BJ (cell line): ENCODE results near the gene BCL2L1. TPM values are rescaled to one million over a fixed set of nuclear protein-coding genes. Genes with fewer than 3 reads are reported as not detected.

Experiments
- CTCF ChIA-PET: fragments of 350-600 bp; formaldehyde crosslinking; extraction: SDS; loops from one replicate; lab custom pipeline; 2021; ENCODE audit warnings: antibody characterized with exemption, inconsistent platforms; lab: Yijun Ruan, JAX
- POLR2A ChIA-PET: fragments of 300-600 bp; sonication (Branson Sonifier 250); formaldehyde crosslinking; extraction: SDS; loops from one replicate; lab custom pipeline; 2021; ENCODE audit warnings: antibody characterized with exemption; lab: Charles Lee
- DNase-seq: peaks from one replicate; pipeline ENCODE4 v3.0.0-alpha.2; 2011; ENCODE audit warnings: low read depth
- H3K27me3 ChIP-seq: 2 replicates; pipeline ENCODE4 v1.6.0; 2011; ENCODE audit warnings: low read length; ENCODE audit not compliant: control insufficient read depth, insufficient read depth
- H3K36me3 ChIP-seq: 2 replicates; pipeline ENCODE4 v1.5.1; 2011; ENCODE audit warnings: low read length; ENCODE audit not compliant: control insufficient read depth, insufficient read depth
- H3K4me3 ChIP-seq: 2 replicates; pipeline ENCODE4 v1.5.1; 2011; ENCODE audit warnings: low read depth, mild to moderate bottlenecking, control low read depth, low read length
- polyA plus RNA-seq: library from polyadenylated mRNA; depleted of rRNA; stranded (reverse); fragments of >200 nt; gene quantifications from 2 replicates; pipeline ENCODE4 v1.2.3, GENCODE V29; 2011
- TF ChIP-seq, protein P1 (sequence below): IDR thresholded peaks from 2 replicates; pipeline ENCODE4 v1.5.1; 2011; ENCODE audit warnings: low read depth, mild to moderate bottlenecking, control low read depth, inconsistent platforms, low read length, moderate library complexity; ENCODE audit not compliant: insufficient read depth

Gene BCL2L1
- polyA plus RNA-seq, 1 experiment = 90.7 TPM

DNA sequence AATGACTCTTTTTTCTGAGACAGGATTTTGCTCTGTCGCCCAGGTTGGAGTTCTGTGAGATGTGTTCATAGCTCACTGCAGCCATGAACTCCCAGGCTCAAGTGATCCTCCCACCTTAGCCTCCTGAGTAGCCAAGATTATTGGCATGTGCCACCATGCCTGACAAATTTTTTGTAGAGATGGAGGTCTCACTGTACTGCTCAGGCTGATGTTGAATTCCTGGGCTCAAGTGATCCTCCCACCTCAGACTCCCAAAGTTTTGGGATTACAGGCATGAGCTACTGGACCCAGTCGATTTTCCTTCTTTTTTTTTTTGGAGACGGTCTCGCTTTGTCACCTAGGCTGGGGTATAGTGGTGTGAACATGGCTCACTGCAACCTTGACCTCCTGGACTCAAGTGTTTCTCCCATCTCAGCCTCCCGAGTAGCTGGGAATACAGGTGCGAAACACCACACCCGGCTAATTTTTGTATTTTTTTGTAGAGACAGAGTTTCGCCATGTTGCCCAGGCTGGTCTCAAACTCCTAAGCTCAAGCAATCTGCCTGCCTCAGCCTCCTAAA is 24.3 kb downstream of the BCL2L1 start:
- TF ChIP-seq, protein P1, sequence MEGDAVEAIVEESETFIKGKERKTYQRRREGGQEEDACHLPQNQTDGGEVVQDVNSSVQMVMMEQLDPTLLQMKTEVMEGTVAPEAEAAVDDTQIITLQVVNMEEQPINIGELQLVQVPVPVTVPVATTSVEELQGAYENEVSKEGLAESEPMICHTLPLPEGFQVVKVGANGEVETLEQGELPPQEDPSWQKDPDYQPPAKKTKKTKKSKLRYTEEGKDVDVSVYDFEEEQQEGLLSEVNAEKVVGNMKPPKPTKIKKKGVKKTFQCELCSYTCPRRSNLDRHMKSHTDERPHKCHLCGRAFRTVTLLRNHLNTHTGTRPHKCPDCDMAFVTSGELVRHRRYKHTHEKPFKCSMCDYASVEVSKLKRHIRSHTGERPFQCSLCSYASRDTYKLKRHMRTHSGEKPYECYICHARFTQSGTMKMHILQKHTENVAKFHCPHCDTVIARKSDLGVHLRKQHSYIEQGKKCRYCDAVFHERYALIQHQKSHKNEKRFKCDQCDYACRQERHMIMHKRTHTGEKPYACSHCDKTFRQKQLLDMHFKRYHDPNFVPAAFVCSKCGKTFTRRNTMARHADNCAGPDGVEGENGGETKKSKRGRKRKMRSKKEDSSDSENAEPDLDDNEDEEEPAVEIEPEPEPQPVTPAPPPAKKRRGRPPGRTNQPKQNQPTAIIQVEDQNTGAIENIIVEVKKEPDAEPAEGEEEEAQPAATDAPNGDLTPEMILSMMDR = no peak
- H3K27me3 ChIP-seq = no peaks in the 10 kb centered on the region
- ChIA-PET POLR2A (interaction anchor here (0.6 to 1.2 kb wide), 2 partner anchors 15 to 722 kb away, joined by 3 to 13 read pairs; no protein-coding TSS in a partner anchor), CTCF (interaction anchor here (1.6 to 1.7 kb wide), 2 partner anchors 12 to 25 kb away, joined by 5 to 6 read pairs; no protein-coding TSS in a partner anchor)
- no peak for DNase-seq
- H3K4me3 ChIP-seq = no peak overlapping the region
- H3K36me3 ChIP-seq = no peaks in the 10 kb centered on the region

DNA sequence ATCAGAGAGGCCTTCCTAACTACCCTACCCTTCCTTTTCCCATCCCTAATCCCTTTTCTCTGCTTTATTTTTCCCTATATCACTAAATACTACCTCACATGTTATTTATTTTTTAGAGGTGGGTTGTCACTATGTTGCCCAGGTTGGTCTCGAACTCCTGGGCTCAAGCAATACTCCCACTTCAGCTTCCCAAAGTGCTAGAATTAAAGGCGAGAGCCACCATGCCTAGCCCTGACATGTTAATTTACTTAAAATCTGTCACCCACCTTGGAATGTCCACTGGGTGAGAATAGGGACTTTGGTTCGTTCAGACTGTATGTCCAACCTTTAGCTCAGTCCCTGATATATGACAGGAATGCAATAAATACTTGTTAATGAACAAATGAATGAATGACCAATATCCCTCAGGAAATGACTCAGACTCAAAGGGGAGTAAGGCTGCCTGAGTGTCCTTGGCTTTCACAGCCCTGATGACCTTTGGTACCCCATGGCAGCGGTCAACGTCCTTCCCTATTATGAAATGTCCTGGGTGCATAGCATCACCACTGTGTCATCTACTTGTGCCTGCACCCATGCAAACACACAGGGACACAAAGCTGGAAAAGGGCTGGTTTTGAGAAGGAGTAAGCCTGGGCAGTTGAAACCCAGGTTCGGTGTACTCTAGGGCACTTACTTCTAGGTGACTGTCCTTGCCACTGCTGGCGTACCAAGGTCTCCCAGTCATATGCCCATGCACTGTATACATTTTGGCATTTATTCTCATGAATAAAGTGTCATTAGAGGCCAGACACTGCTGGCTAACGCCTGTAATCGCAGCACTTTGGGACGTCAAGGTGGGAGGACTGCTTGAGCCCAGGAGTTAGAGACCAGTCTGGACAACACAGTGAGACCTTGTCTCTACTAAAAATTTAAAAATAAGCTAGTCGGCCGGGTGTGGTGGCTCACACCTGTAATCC is 26.5 kb downstream of the BCL2L1 start:
- ChIA-PET CTCF (interaction anchor here (0.6 to 1.3 kb wide), 9 partner anchors 13 to 35 kb away, joined by 3 read pairs; no protein-coding TSS in a partner anchor), POLR2A (no interaction called here)
- Histone ChIP-seq H3K27me3 (no peaks in the 10 kb centered on the region), H3K4me3 (no peak overlapping the region), H3K36me3 (no peaks in the 10 kb centered on the region)
- TF ChIP-seq, protein P1 = no peak
- DNase-seq = peak; percentile 70

DNA sequence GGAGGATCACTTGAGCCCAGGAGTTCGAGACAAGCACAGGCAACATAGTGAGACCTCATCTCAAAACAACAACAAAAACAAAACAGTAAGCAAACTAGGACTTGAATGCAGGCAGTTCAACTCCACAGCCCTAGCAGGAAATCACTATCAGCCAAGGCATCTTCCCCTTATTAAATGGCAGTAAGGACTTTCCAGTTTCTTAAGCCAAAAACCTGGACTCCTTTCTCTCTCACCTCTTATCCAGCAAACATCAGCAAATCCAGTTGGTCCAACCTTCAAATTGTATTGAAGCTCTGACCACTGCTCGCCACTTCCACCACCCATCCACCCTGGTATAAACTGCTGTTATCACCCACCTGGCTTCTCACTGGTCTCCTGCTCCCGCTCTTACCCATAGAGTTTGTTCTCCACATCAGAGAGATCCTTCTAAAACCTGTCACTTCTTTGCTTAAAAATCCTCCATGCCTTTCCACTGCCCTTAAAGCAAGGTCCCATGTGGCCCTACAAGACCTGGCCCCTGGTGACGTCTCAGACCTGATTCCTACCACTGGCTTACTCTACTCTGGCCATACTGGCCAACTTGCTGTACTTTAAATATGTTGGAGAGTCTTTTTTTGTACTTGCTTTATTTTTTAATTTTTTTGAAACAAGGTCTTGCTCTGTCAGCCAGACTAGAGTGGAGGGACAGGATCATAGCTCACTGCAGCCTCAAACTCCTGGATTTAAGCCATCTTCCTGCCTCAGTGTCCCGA is 27.6 kb downstream of the BCL2L1 start:
- no peak for DNase-seq
- ChIA-PET POLR2A (no interaction called here), CTCF (interaction anchor here (1.1 to 1.3 kb wide), 4 partner anchors 25 to 33 kb away, joined by 3 read pairs; no protein-coding TSS in a partner anchor)
- Histone ChIP-seq H3K27me3 (no peaks in the 10 kb centered on the region), H3K36me3 (no peaks in the 10 kb centered on the region), H3K4me3 (no peak overlapping the region)
- TF ChIP-seq, protein P1 = no peak

DNA sequence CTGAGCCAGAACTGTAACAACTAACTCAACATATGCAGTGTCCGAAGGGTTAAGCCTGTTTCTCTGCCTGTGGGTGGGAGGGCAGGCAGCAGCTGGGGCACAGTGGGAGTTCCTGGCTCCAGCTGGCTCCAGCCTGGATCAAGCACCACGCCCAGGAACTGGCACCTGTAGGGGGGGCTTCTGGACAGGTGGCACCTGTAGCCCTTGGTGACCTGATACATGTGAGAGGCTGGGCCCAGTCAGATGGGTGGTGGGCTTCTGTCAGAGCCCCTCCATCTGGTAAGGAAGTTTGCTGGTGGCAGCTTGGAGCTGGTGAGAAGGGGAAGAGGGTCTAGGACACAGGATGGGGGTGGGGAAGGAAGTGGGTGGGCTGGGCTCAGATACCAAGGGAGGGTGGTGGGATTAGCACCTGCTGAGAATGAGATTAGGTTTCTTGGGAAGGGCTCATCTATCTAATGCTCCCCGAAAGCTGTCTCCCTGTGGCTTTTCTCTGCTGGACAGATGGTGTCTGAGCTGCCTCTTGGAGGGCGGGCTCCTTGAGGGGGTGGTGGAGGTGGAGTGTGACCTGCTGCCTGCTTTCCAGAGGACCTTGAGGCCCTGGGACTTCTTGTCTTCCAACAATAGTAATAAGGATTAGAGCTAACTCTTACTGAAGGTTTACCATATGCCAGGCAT is 28.5 kb downstream of the BCL2L1 start:
- DNase-seq = no peak
- Histone ChIP-seq H3K27me3 (no peaks in the 10 kb centered on the region), H3K36me3 (no peaks in the 10 kb centered on the region), H3K4me3 (no peak overlapping the region)
- TF ChIP-seq, protein P1 = no peak
- ChIA-PET CTCF (interaction anchor here (1.0 to 1.9 kb wide), 3 partner anchors 10 to 29 kb away, joined by 3 to 7 read pairs (median 3); no protein-coding TSS in a partner anchor), POLR2A (interaction anchor here (0.6 kb wide), 1 partner anchor 25 kb away, joined by 3 read pairs; no protein-coding TSS in a partner anchor)
